Measurements from ENCODE around the gene ZNF248. TPM values are rescaled to one million over a fixed set of nuclear protein-coding genes. Genes with fewer than 3 reads are reported as not detected.
A peak's percentile ranks its signal among the peaks of the same experiment; 100 is the strongest.
"Not testable (repeated sequence)": the region's sequence is repeated elsewhere in the genome, so short reads cannot be mapped to it uniquely, and the experiment has no call there.

Gene ZNF248
- total RNA-seq, 2 experiments from 2014 or later: 13.4 to 16.0 TPM

GRCh38 chr10:37860494-37861190, 3.2 kb upstream of the ZNF248 start:
- ChIA-PET POLR2A (no interaction called here), CTCF (ENCODE audit: unreplicated experiment) (no interaction called here)
- Histone ChIP-seq H4K20me1 (ENCODE audit: insufficient read depth, low read length) (no peaks in the 10 kb centered on the region), H2AFZ (ENCODE audit: low read length) (no peak overlapping the region), H3K27ac (ENCODE audit: low read depth, low read length, poor library complexity, severe bottlenecking) (no peak overlapping the region), H3K36me3 (ENCODE audit: insufficient read depth, low read length) (no peaks in the 10 kb centered on the region), H3K4me2 (ENCODE audit: low read length) (no peak overlapping the region), H3K4me3 (ENCODE audit: low read depth, low read length, poor library complexity, severe bottlenecking) (no peak overlapping the region), H3K79me2 (ENCODE audit: insufficient read depth, low read depth, low read length) (peaks cover 15% of the 10 kb centered on the region), H3K4me1 (ENCODE audit: insufficient read depth, low read length, poor library complexity, severe bottlenecking) (peaks cover 22% of the 10 kb centered on the region), H3K9me3 (ENCODE audit: low read length) (peaks cover 9% of the 10 kb centered on the region; the same call in 1 of the 2 replicates), H3K9me2 (ENCODE audit: insufficient read depth, low read length) (no peaks in the 10 kb centered on the region)
- intact Hi-C loops (cut with micrococcal nuclease; ENCODE audit: unreplicated experiment): no loop called here
- TF ChIP-seq CTCF (conservative IDR thresholded peaks at IDR 0.05; ENCODE audit: low read length) (no peak), EZH2phosphoT487 (IDR thresholded peaks at IDR 0.05; ENCODE audit: borderline replicate concordance, low read depth, low read length) (no peak)
- no peak for DNase-seq (ENCODE audit: low spot score)
- no TSS peak for BruUV-seq (replicated peaks)

GRCh38 chr10:37859270-37859669, 1.9 kb upstream of the ZNF248 start:
- H3K9me3 ChIP-seq (ENCODE audit: low read length); CTCF ChIA-PET (ENCODE audit: unreplicated experiment); intact Hi-C loops (cut with micrococcal nuclease; ENCODE audit: unreplicated experiment); BruUV-seq (replicated peaks); DNase-seq (ENCODE audit: low spot score); H4K20me1 ChIP-seq (ENCODE audit: insufficient read depth, low read length); H3K4me2 ChIP-seq (ENCODE audit: low read length); H3K27ac ChIP-seq (ENCODE audit: low read depth, low read length, poor library complexity, severe bottlenecking); H3K36me3 ChIP-seq (ENCODE audit: insufficient read depth, low read length); H3K4me3 ChIP-seq (ENCODE audit: low read depth, low read length, poor library complexity, severe bottlenecking); H2AFZ ChIP-seq (ENCODE audit: low read length); H3K9me2 ChIP-seq (ENCODE audit: insufficient read depth, low read length): not testable (repeated sequence)
- POLR2A ChIA-PET: interaction anchor here (1.3 to 2.1 kb wide), 2 partner anchors 115 to 118 kb away, joined by 4 to 7 read pairs; partner anchors contain the start of gene ZNF25
- peaks cover 30% of the 10 kb centered on the region for H3K4me1 ChIP-seq (ENCODE audit: insufficient read depth, low read length, poor library complexity, severe bottlenecking)
- H3K79me2 ChIP-seq (ENCODE audit: insufficient read depth, low read depth, low read length): peaks cover 22% of the 10 kb centered on the region

GRCh38 chr10:37856881-37857286, 526 bp downstream of the ZNF248 start:
- DNase-seq (ENCODE audit: low spot score): peak; percentile 46
- peaks cover 9% of the 10 kb centered on the region; the same call in 1 of the 2 replicates for H3K9me3 ChIP-seq (ENCODE audit: low read length)
- H3K9me2 ChIP-seq (ENCODE audit: insufficient read depth, low read length): no peaks in the 10 kb centered on the region
- CTCF ChIA-PET (ENCODE audit: unreplicated experiment): no interaction called here
- H3K36me3 ChIP-seq (ENCODE audit: insufficient read depth, low read length): peaks cover 2% of the 10 kb centered on the region; the same call in 1 of the 2 replicates
- peaks cover 29% of the 10 kb centered on the region for H3K79me2 ChIP-seq (ENCODE audit: insufficient read depth, low read depth, low read length)
- H2AFZ ChIP-seq (ENCODE audit: low read length): peak overlapping the region; percentile 91
- peak overlapping the region; percentile 80 for H3K4me2 ChIP-seq (ENCODE audit: low read length)
- BruUV-seq (replicated peaks): no TSS peak
- POLR2A ChIA-PET: interaction anchor here (1.1 to 1.6 kb wide), 2 partner anchors 10 to 119 kb away, joined by 3 to 6 read pairs; no protein-coding TSS in a partner anchor
- H3K4me1 ChIP-seq (ENCODE audit: insufficient read depth, low read length, poor library complexity, severe bottlenecking): peaks cover 34% of the 10 kb centered on the region
- H3K27ac ChIP-seq (ENCODE audit: low read depth, low read length, poor library complexity, severe bottlenecking): peak overlapping the region; percentile 15
- intact Hi-C loops (cut with micrococcal nuclease; ENCODE audit: unreplicated experiment): loop anchor here (1.0 to 2.0 kb wide), 3 partner anchors 119 to 237 kb away; partner anchors contain the start of genes ZNF25, ZNF33A and ZNF37A
- peak overlapping the region; percentile 84 for H3K4me3 ChIP-seq (ENCODE audit: low read depth, low read length, poor library complexity, severe bottlenecking)
- no peaks in the 10 kb centered on the region for H4K20me1 ChIP-seq (ENCODE audit: insufficient read depth, low read length)
- TF ChIP-seq EZH2phosphoT487 (IDR thresholded peaks at IDR 0.05; ENCODE audit: borderline replicate concordance, low read depth, low read length) (no peak), CTCF (conservative IDR thresholded peaks at IDR 0.05; ENCODE audit: low read length) (no peak)

Data from OCI-LY7 (cell line).